Sigmoid colon (tissue), 4 donors: ENCODE data around the gene TTC33.

Source experiments
- CTCF ChIP-seq, 4 experiments: fragments of 450-650 bp in 3 of 4; fragments of 200-600 bp in 1 of 4; IDR thresholded peaks; one replicate each; pipeline ENCODE4 v1.5.1; 2016 to 2019; ENCODE audit warnings: antibody characterized with exemption in 4 of 4, mild to moderate bottlenecking in 3 of 4, moderate library complexity in 2 of 4
- POLR2AphosphoS5 ChIP-seq, 4 donors: sonication (generic); formaldehyde crosslinking; IDR thresholded peaks; one replicate each; pipeline ENCODE4 v1.6.1; 2017; ENCODE audit warnings: antibody characterized with exemption in 4 of 4

GRCh38 chr5:40779561-40779960 is 23.8 kb upstream of the TTC33 start:
- TF ChIP-seq CTCF (IDR thresholded peaks at IDR 0.05) (no peak), POLR2AphosphoS5 (IDR thresholded peaks at IDR 0.05) (no peak)
